WTC11 (cell line): Measurements from ENCODE around the gene FBN2. TPM values are rescaled to one million over a fixed set of nuclear protein-coding genes. Genes with fewer than 3 reads are reported as not detected.

Experiments used
- ATAC-seq: fragments of 200-7000 bp; cut with Tn5 transposase; 2 replicates; pipeline ENCODE4 v1.10.0; 2021; ENCODE audit warnings: mild to moderate bottlenecking, moderate library complexity
- CTCF ChIA-PET: fragments of 300-600 bp; sonication (Branson Sonifier 250); formaldehyde crosslinking; loops from one replicate; lab custom pipeline; 2021; ENCODE audit warnings: antibody characterized with exemption; lab: Charles Lee
- POLR2A ChIA-PET: fragments of 350-600 bp; sonication (Branson Sonifier 250); formaldehyde crosslinking; loops from one replicate; lab custom pipeline; 2021; ENCODE audit warnings: antibody characterized with exemption; lab: Charles Lee
- DNase-seq: peaks from one replicate; pipeline ENCODE4 v3.0.0; 2021; ENCODE audit warnings: low spot score
- H3K27ac Mint-ChIP-seq: 2 replicates; pipeline ENCODE4 v1.8.0; 2021; ENCODE audit warnings: mixed read lengths
- H3K27me3 Mint-ChIP-seq: 2 replicates; pipeline ENCODE4 v1.8.0; 2021; ENCODE audit warnings: low read depth, mild to moderate bottlenecking, moderate library complexity, mixed read lengths
- H3K36me3 Mint-ChIP-seq: 2 replicates; pipeline ENCODE4 v1.8.0; 2021; ENCODE audit warnings: mixed read lengths
- H3K4me1 Mint-ChIP-seq: 2 replicates; pipeline ENCODE4 v1.8.0; 2022; ENCODE audit warnings: mixed read lengths
- H3K4me3 Mint-ChIP-seq: 2 replicates; pipeline ENCODE4 v1.8.0; 2021; ENCODE audit warnings: mild to moderate bottlenecking, moderate library complexity, mixed read lengths
- H3K9me3 Mint-ChIP-seq: 2 replicates; pipeline ENCODE4 v1.8.0; 2021; ENCODE audit warnings: mixed read lengths
- ARID4B ChIP-seq: sonication (generic); formaldehyde crosslinking; IDR thresholded peaks from 2 replicates; pipeline ENCODE4 v1.8.0; 2023; ENCODE audit warnings: missing genetic modification reagents, mild to moderate bottlenecking, borderline replicate concordance
- ATF1 ChIP-seq: sonication (generic); formaldehyde crosslinking; IDR thresholded peaks from 2 replicates; pipeline ENCODE4 v1.8.1; 2023; ENCODE audit warnings: mild to moderate bottlenecking, moderate library complexity, missing genetic modification reagents
- CREB1 ChIP-seq: sonication (generic); formaldehyde crosslinking; IDR thresholded peaks from 2 replicates; pipeline ENCODE4 v1.8.0; 2023; ENCODE audit warnings: mild to moderate bottlenecking, missing genetic modification reagents
- EMX1 ChIP-seq: fragments of 250-450 bp; sonication (Bioruptor Pico); IDR thresholded peaks from 2 replicates; pipeline ENCODE4 v1.8.0; 2021; ENCODE audit warnings: mild to moderate bottlenecking
- ESRRA ChIP-seq: sonication (generic); formaldehyde crosslinking; IDR thresholded peaks from 2 replicates; pipeline ENCODE4 v1.8.1; 2022; ENCODE audit warnings: mild to moderate bottlenecking, missing genetic modification reagents, borderline replicate concordance
- GTF2I ChIP-seq: fragments of 250-450 bp; sonication (Bioruptor Pico); conservative IDR thresholded peaks from 2 replicates; pipeline ENCODE4 v1.4.0; 2021; ENCODE audit warnings: mild to moderate bottlenecking
- KAT7 ChIP-seq: sonication (generic); formaldehyde crosslinking; IDR thresholded peaks from 2 replicates; pipeline ENCODE4 v1.8.1; 2023; ENCODE audit warnings: missing genetic modification reagents, mild to moderate bottlenecking, borderline replicate concordance
- MAX ChIP-seq: sonication (generic); formaldehyde crosslinking; IDR thresholded peaks from 2 replicates; pipeline ENCODE4 v1.8.0; 2022; ENCODE audit warnings: mild to moderate bottlenecking, missing genetic modification reagents
- MLX ChIP-seq: sonication (generic); formaldehyde crosslinking; IDR thresholded peaks from 2 replicates; pipeline ENCODE4 v1.8.1; 2023; ENCODE audit warnings: mild to moderate bottlenecking, missing genetic modification reagents, moderate library complexity
- OVOL2 ChIP-seq: fragments of 250-450 bp; sonication (Bioruptor Pico); IDR thresholded peaks from 2 replicates; pipeline ENCODE4 v1.9.0; 2021; ENCODE audit warnings: mild to moderate bottlenecking, borderline replicate concordance
- RORB ChIP-seq: fragments of 250-450 bp; sonication (Bioruptor Pico); IDR thresholded peaks from 2 replicates; pipeline ENCODE4 v1.9.0; 2021; ENCODE audit warnings: mild to moderate bottlenecking
- SMAD4 ChIP-seq: sonication (generic); formaldehyde crosslinking; IDR thresholded peaks from 2 replicates; pipeline ENCODE4 v1.8.0; 2022; ENCODE audit warnings: mild to moderate bottlenecking, missing genetic modification reagents
- SOX15 ChIP-seq: fragments of 250-450 bp; sonication (Bioruptor Pico); IDR thresholded peaks from 2 replicates; pipeline ENCODE4 v1.9.0; 2021; ENCODE audit warnings: mild to moderate bottlenecking
- ZBTB21 ChIP-seq: sonication (generic); formaldehyde crosslinking; IDR thresholded peaks from 2 replicates; pipeline ENCODE4 v1.8.1; 2023; ENCODE audit warnings: mild to moderate bottlenecking, missing genetic modification reagents, borderline replicate concordance
- total RNA-seq: library from RNA; stranded (reverse); gene quantifications from 3 replicates; pipeline ENCODE4 v1.2.3, GENCODE V29; 2021
- TF ChIP-seq, protein P1 (sequence below): sonication (generic); formaldehyde crosslinking; IDR thresholded peaks from 2 replicates; pipeline ENCODE4 v1.8.1; 2023; ENCODE audit warnings: mild to moderate bottlenecking, missing genetic modification reagents
- TF ChIP-seq, protein P2 (sequence below): sonication (generic); formaldehyde crosslinking; IDR thresholded peaks from 2 replicates; pipeline ENCODE4 v1.8.1; 2023; ENCODE audit warnings: mild to moderate bottlenecking, missing genetic modification reagents, moderate library complexity
- TF ChIP-seq, protein P3 (sequence below): sonication (generic); formaldehyde crosslinking; IDR thresholded peaks from 2 replicates; pipeline ENCODE4 v1.8.1; 2023; ENCODE audit warnings: mild to moderate bottlenecking, missing genetic modification reagents, borderline replicate concordance

Gene FBN2
- total RNA-seq, 1 experiment from 2014 or later: 56.7 TPM

DNA sequence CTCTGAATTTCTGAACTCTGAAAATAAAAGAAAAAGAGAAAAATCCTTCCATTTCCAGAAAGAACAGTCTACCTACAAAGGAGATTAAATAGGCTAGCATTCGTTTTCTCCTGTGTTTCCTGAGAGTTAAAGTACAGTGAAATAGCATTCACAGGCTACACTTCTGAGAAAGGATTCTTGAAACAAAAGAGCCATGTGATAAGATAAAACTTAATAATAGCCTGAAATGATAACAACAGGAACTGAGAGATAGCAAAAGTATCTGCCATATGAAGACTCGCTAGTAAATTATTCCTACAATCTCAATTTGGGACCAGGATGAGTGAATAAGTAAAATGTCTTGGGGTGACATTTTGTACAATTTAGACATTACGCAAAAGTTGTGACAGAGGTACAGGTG lies 62.4 kb downstream of the FBN2 start:
- POLR2A ChIA-PET: no interaction called here
- no peak overlapping the region for H3K27ac Mint-ChIP-seq
- no peaks in the 10 kb centered on the region for H3K36me3 Mint-ChIP-seq
- no peak for TF ChIP-seq ARID4B (CRISPR knock-in tag)
- TF ChIP-seq KAT7: no peak
- no peak for TF ChIP-seq EMX1
- DNase-seq (no peak), ATAC-seq (no peak)
- H3K4me1 Mint-ChIP-seq: no peaks in the 10 kb centered on the region
- no peak overlapping the region for H3K4me3 Mint-ChIP-seq
- CTCF ChIA-PET: no interaction called here
- H3K9me3 Mint-ChIP-seq: no peaks in the 10 kb centered on the region
- H3K27me3 Mint-ChIP-seq: no peaks in the 10 kb centered on the region

DNA sequence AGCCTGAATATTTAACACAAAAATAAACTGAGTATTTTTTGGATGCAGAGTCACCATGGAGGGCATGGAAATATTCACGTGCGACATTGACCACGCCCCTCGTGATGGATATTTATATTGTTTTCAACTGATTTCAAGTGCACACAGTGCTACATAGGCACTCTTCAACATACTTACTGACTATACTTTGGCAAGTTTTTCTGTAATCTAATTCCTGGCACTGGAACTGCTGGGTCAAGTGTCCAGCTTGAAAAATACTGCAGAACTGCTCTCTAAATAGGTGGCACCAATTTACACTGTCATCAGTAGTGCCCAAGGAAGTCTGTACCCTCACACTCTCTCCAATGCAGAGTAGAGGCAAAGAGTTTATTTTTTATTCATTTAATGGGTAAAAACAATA lies 65.1 kb downstream of the FBN2 start:
- H3K4me1 Mint-ChIP-seq: peaks cover 4% of the 10 kb centered on the region; the same call in 1 of the 2 replicates
- DNase-seq: no peak
- TF ChIP-seq MAX (no peak), MLX (CRISPR knock-in tag) (no peak), GTF2I (CRISPR knock-in tag) (no peak), CREB1 (CRISPR knock-in tag) (no peak), ATF1 (CRISPR knock-in tag) (no peak), SOX15 (CRISPR knock-in tag) (no peak), ZBTB21 (CRISPR knock-in tag) (no peak), ARID4B (CRISPR knock-in tag) (no peak), KAT7 (no peak), RORB (CRISPR knock-in tag) (no peak), SMAD4 (no peak), OVOL2 (CRISPR knock-in tag) (no peak), ESRRA (CRISPR knock-in tag) (no peak)
- TF ChIP-seq, protein P1, sequence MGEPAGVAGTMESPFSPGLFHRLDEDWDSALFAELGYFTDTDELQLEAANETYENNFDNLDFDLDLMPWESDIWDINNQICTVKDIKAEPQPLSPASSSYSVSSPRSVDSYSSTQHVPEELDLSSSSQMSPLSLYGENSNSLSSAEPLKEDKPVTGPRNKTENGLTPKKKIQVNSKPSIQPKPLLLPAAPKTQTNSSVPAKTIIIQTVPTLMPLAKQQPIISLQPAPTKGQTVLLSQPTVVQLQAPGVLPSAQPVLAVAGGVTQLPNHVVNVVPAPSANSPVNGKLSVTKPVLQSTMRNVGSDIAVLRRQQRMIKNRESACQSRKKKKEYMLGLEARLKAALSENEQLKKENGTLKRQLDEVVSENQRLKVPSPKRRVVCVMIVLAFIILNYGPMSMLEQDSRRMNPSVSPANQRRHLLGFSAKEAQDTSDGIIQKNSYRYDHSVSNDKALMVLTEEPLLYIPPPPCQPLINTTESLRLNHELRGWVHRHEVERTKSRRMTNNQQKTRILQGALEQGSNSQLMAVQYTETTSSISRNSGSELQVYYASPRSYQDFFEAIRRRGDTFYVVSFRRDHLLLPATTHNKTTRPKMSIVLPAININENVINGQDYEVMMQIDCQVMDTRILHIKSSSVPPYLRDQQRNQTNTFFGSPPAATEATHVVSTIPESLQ (CRISPR knock-in tag): no peak
- TF ChIP-seq, protein P2, sequence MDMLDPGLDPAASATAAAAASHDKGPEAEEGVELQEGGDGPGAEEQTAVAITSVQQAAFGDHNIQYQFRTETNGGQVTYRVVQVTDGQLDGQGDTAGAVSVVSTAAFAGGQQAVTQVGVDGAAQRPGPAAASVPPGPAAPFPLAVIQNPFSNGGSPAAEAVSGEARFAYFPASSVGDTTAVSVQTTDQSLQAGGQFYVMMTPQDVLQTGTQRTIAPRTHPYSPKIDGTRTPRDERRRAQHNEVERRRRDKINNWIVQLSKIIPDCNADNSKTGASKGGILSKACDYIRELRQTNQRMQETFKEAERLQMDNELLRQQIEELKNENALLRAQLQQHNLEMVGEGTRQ (CRISPR knock-in tag): no peak
- TF ChIP-seq, protein P3, sequence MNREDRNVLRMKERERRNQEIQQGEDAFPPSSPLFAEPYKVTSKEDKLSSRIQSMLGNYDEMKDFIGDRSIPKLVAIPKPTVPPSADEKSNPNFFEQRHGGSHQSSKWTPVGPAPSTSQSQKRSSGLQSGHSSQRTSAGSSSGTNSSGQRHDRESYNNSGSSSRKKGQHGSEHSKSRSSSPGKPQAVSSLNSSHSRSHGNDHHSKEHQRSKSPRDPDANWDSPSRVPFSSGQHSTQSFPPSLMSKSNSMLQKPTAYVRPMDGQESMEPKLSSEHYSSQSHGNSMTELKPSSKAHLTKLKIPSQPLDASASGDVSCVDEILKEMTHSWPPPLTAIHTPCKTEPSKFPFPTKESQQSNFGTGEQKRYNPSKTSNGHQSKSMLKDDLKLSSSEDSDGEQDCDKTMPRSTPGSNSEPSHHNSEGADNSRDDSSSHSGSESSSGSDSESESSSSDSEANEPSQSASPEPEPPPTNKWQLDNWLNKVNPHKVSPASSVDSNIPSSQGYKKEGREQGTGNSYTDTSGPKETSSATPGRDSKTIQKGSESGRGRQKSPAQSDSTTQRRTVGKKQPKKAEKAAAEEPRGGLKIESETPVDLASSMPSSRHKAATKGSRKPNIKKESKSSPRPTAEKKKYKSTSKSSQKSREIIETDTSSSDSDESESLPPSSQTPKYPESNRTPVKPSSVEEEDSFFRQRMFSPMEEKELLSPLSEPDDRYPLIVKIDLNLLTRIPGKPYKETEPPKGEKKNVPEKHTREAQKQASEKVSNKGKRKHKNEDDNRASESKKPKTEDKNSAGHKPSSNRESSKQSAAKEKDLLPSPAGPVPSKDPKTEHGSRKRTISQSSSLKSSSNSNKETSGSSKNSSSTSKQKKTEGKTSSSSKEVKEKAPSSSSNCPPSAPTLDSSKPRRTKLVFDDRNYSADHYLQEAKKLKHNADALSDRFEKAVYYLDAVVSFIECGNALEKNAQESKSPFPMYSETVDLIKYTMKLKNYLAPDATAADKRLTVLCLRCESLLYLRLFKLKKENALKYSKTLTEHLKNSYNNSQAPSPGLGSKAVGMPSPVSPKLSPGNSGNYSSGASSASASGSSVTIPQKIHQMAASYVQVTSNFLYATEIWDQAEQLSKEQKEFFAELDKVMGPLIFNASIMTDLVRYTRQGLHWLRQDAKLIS (CRISPR knock-in tag): no peak
- TF ChIP-seq, all 79 proteins: peak for 0
- Mint-ChIP-seq H3K4me3 (no peak overlapping the region), H3K9me3 (peaks cover 13% of the 10 kb centered on the region), H3K27ac (no peak overlapping the region), H3K36me3 (peaks cover 13% of the 10 kb centered on the region), H3K27me3 (no peaks in the 10 kb centered on the region)
- CTCF ChIA-PET: no interaction called here
- no peak for ATAC-seq
- POLR2A ChIA-PET: no interaction called here
